Esophagus squamous epithelium (tissue), 4 donors: ENCODE measurements around the gene RWDD1.

Source experiments
- CTCF ChIP-seq, 6 experiments: fragments of 450-650 bp in 4 of 6; fragments of 200-600 bp in 2 of 6; sonication (generic) in 2 of 6; IDR thresholded peaks; one replicate each; pipeline ENCODE4 v1.5.1; 2016 to 2019; ENCODE audit warnings: antibody characterized with exemption in 6 of 6, mild to moderate bottlenecking in 4 of 6, moderate library complexity in 4 of 6
- POLR2A ChIP-seq, 4 donors: fragments of 450-650 bp; IDR thresholded peaks; one replicate each; pipeline ENCODE4 v1.6.1; 2017; ENCODE audit warnings: antibody characterized with exemption in 4 of 4, mild to moderate bottlenecking in 4 of 4, moderate library complexity in 3 of 4

DNA sequence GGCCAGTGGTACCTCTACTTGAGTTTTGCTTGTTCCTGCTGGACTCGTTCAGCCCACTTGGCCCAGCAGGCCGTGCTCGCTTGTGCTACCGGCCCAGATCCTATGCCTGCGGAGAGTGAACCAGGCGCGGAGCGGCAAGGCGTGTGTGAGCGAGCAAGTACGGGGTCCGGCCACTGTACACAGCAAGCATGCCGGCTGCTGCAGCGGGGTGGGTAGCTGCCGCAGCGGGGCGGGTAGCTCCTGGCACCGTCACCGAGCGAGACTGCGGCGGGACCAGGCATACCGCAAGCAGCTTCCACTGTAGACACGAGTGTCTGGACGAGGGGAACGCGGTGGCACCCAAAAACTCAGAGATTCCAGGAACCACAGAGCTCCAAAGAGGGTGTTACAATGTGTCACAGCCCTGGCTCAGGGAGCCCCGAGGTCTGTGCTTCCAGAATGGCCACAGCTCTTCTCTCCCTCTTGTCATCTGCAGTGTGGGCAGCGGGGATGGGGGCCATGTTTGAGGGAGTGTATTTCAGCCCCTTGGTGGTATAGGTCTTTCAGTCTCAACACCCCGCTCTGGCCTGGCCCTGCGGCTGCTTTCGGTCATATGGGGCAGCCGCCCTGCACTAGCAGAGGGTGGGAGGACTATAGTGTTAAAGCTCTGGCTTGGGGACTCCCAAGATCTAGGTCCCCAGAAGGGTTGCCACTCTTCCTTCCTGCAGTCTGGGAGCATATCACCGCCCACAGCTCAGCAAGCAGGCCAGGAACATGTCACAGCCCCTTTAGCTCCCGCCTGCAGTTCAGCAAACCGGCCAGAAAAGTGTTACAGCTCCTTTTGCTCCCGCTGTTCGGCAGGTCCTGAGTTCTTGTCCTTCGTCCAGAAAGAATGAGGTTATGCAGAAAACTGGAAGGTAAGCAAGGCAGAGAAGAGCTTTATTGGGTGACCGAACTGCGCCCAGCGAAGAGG, 6.1 kb upstream of the RWDD1 start:
- TF ChIP-seq POLR2A (IDR thresholded peaks at IDR 0.05) (no peak), CTCF (IDR thresholded peaks at IDR 0.05) (no peak)
